HT1080 (cell line): ENCODE measurements around the gene CLN6. TPM values are rescaled to one million over a fixed set of nuclear protein-coding genes. Genes with fewer than 3 reads are reported as not detected.
"Not testable (repeated sequence)": the region's sequence is repeated elsewhere in the genome, so short reads cannot be mapped to it uniquely, and the experiment has no call there.

Experiments
- DNase-seq: peaks from one replicate; pipeline ENCODE4 v3.0.0-alpha.2; 2015; ENCODE audit warnings: low read depth
- total RNA-seq: library from RNA; depleted of rRNA; stranded (reverse); fragments of >200 nt; shearing (Covaris generic); gene quantifications from 2 replicates; pipeline ENCODE4 v1.2.3, GENCODE V29; 2014

CLN6 gene
- total RNA-seq, 1 experiment from 2014 or later, result 62.8 TPM

DNA sequence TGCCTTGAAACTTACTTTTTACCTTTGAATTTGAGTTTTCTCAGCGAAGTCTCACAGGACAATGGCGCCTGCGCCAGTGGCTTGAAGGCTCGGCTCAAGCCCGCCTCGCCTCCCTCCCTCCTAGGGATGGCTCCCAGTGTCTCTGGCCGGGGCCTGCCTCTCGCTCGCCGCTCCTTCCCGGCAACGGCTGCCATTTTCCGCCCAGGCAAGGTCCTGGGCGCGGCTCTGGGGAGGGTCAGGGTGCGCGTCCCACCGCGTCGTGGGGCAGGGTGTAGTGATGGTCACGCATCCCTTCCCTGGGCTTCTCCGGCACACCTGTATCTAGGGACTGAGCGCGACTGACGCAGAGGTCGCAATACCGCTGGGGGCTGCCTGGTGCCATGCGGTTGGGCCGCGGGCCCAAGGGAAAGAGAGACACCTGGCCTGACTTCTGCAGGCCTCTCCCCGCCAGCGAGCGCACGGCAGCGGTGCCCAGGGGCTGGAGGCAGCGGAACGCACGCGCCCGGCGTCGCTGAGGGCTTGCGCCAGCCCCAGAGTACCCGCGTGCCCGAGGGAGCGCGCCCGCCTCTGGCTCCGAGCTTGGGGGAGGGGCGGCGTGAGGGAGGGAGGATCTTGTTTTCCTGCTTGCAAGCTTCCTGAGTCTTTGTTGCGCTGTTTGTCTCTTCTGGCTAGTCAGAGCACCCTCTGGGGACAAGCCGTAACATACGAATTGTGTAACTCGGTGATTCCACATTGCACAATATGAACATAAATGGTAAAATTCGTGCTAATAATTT, 27.3 kb upstream of the CLN6 start:
- no peak for DNase-seq

- peak; percentile 68 for DNase-seq
Observed at GRCh38 chr15:68252925-68253534, 23.5 kb upstream of the CLN6 start.

DNA sequence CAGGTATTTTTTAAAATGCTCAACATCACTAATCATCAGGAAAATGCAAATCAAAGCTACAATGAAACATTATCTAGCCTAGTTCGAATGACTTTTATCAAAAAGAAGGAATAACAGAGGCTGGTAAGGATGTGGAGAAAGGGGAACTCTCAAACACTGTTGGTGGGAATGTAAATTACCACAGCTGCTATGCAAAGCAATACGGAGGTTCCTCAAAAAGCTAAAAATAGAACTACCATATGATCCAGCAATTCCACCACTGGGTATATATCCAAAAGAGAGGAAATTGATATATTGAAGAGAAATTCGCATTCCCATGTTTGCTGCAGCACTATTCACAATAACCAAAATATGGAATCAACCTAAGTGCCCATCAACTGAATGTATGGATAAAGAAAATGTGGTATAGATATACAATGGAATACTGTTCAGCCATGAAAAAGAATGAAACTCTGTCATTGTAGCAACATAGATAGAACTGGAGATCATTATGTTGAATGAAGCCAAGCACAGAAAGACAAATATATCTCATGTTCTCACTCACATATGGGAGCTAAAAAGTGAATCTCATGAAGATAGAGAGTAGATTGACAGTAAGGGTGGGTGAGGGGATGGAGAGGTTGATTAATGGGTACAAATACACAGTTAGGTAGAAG, 19.7 kb upstream of the CLN6 start:
- no peak for DNase-seq

DNA sequence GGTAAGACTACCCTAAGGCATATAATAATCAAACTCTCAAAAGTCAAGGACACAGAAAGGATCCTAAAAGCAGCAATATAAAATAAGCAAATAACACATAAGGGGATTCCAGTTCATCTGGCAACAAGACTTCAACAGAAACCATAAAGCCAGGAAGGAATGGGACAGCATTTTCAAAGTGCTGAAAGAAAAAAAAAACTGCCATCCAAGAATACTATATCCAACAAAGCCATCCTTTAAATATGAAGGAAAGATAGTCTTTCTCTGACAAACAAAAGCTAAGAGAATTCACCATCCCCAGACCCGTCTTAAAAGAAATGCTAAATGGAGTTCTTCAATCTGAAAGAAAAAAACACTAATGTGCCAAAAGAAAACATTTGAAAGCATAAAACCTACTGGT, 14.7 kb upstream of the CLN6 start:
- no peak for DNase-seq

GRCh38 chr15:68241088-68241935, 11.8 kb upstream of the CLN6 start:
- DNase-seq, result no peak

GRCh38 chr15:68239025-68239424, 9.5 kb upstream of the CLN6 start:
- DNase-seq, result no peak

DNA sequence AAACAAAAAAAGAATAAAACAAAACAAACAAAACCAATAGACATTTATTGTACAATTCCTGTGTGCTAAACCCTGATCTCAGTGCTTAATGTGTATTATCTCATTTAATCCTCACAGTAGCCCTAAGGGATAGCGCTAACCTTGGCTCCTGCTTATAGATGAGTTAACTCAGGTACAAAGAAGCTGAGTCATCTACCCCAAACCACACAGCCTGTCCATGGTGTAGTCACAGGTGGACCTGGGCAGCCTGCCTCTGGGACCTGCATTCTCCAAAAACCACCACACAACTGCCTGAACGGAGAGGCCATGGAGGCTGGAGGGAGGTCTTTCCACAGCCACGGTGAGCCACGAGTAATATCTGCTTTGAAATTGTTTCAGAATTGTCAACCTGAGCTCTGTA, 5.5 kb upstream of the CLN6 start:
- no peak for DNase-seq

- not testable (repeated sequence) for DNase-seq
Observed at GRCh38 chr15:68234520-68234919, 5.0 kb upstream of the CLN6 start.

DNA sequence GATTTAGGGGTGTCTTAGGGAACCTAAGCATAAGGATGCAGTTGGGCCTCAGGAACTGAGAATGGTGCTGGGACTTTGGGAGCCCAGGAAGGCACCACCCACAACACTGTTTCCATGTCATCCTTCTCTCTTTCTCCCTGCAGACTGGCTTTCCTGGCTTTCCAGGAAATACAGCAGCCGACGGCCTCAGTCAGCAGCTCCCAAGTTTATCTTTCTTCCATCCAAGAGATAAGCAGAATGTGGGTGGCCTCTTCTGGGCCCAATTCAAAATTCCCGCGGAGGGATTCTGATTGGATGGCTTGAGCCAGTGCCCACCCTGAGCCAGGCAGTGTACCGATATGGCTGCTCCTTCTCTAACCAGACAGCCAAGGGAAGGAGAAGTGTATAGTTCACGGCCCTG, 4.5 kb upstream of the CLN6 start:
- DNase-seq, result no peak

DNA sequence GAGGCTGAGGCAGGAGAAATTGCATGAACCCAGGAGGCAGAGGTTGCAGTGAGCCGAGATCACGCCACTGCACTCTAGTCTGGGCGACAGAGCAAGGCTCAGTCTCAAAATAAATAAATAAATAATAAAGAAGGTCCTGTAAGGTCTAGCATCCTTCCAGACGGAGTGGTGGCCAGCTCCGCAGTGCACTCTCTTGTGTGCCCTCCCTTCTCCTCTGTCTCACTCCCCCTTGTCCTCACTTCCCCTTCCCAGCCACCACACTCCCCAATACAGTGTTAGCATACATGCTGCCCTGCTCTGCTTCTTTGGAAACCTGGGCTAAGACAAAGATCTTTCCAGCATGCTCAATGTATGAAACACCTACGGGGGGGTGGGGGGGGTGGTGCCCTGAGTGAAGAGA, 3.4 kb upstream of the CLN6 start:
- DNase-seq, result no peak

GRCh38 chr15:68232449-68232848, 2.9 kb upstream of the CLN6 start:
- DNase-seq, result no peak

- no peak for DNase-seq
Observed at GRCh38 chr15:68231102-68231818, 1.7 kb upstream of the CLN6 start.

DNA sequence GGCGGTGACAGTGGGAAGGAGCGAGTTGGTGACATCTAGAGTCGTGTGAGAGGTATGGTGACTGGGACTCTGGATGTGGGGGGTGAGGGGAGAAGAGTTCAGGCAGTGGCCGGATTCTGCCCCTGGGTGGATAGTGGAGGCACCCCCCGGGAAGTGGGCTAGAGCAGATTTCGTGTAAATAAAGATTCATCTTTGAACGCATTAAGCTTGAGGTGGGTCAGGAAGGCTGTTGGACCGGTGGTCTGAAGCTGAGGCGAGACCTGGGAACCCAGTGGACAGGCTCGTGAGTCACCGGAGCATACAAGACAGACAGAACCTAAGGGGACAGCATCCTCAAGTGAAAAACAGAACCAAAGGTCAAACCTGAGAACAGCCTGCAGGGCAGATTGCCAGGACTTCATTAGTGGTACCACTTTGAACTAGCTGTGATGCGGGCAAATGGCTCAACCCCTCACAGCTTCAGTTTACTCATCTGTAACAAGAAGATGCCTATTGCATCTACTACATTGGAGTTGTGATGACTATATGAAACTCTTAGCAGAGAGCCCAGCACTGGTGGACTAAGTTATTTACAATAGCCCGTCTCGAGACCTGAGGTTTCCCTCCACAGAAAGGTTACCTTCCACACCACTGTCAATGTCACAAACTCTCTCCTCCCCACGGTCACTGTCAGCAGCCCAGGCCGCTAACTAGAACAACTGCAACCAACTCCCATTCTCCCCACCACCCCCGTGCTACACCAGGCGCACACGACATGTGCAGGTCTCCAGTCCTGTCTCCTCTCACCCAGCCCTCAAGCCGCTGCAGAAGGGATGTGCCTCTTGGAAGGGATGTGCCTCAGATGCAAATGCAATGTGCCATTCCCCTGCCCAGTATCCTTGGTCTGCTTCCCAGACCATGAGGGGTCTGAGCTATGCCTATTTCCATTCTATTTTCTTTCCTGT, 901 bp upstream of the CLN6 start:
- DNase-seq, result no peak

- DNase-seq, result no peak
Observed at GRCh38 chr15:68228971-68229385, 550 bp downstream of the CLN6 start.

- peak; percentile 27 for DNase-seq
Observed at GRCh38 chr15:68228143-68228970, 1.2 kb downstream of the CLN6 start.

GRCh38 chr15:68227643-68228142, 1.8 kb downstream of the CLN6 start:
- no peak for DNase-seq

GRCh38 chr15:68225442-68225841, 4.1 kb downstream of the CLN6 start:
- DNase-seq, result not testable (repeated sequence)

DNA sequence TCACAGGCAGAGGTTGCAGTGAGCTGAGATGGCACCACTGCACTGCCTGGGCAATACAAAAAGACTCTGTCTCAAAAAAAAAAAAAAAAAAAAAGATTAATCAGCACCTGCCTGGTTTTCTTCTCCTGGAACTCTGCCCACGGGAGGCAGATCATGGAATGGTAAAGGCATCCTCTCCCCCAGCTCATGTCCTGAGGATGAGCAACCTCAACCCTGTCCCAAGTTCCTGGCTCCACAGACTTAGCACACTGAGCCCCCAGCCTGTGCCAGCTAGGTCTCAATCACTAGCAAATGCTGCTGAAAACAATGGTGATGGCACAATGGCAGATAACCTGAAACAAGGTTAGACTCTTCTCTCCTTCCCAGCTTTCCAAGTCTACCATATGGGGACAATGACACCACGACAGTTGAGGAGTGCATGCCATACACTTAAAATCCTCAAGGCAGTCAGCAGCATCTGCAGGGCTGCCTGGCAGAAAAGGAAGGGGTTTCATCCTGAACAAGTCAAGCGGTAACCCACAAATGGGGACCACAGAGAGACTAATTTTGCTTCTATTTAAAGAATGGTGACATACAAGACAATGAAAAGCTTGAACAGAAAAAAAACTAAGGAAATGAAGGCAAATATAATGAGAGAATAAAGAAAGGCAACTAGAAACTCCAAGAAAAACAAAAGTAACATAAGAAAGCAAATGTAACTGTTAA, 4.8 kb downstream of the CLN6 start:
- DNase-seq, result no peak
